HG03354 (cell line): ENCODE measurements around the gene GAS6.

ENCODE experiments used
- ATAC-seq: cut with Tn5 transposase; IDR thresholded peaks from one replicate; pipeline ENCODE4 v1.9.1; 2021; ENCODE audit warnings: mild to moderate bottlenecking; ENCODE audit not compliant: unreplicated experiment, poor library complexity, severe bottlenecking

Gene GAS6

DNA sequence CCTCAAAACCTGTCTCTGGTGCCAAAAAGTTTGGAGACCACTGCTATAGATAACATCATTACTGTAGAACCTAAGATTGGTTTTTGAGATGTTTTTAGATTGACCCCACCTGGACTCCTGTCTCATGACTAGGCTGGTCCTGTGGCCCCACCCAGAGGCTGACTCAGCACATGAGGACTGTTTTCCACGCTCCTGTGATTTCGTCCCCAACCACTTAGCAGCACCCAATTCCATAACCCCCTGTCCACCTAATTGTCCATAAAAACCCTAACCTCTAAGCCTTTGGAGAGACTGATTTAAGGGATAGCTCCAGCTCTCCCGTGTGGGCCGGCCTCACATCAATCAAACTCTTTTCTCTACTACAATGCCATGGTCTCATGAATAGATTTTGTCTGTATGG is 25.6 kb upstream of the GAS6 start:
- no peak for ATAC-seq

DNA sequence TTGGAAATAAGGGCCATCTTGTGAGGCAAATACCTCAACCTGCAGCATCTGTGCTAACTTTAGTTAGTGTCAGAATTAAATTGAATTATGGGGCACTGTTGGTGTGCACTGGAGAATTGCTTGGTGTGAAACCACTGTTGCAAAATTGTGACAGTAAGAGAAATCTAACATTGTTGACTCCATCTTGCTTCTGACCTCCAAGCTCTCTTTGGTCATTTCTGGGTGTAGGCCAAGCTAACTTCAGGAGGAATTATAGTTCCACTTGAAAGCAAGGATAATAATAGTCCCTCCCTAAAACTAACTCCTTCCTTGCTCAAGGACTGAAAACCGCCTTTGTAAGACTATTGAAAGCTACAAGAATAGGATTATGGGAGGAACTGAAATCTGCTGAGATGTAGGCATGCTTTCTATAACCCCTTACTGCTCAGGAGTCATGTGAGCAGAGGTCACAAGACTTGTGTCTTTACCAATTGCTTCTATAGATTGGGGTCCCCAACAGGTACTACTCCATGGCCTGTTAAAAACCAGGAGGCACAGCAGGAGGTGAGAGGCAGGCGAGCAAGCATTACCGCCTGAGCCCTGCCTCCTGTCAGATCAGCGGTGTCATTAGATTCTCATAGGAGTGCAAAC is 24.9 kb upstream of the GAS6 start:
- no peak for ATAC-seq

DNA sequence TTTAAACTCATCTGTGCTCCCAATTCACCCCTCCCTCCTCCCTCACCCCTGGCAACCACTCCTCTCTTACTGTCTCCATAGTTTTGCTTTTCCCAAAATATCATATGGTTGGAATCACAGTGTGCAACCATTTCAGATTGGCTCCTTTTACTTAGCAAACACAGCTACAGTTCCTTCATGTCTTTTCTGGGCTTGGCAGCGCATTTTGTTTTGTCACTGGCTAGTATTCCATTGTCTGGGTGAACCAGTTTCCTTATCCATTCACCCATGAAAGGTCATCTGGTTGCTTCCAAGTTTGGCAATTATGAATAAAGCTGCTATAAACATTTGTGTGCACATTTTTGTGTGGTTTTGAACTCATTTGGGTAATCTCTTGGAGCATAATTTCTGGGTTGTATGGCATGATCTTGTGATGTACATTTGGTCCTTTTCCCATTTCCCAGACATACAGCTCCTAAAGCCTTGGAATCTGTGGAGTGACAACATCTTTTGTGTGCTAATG is 23.9 kb upstream of the GAS6 start:
- no peak for ATAC-seq

DNA sequence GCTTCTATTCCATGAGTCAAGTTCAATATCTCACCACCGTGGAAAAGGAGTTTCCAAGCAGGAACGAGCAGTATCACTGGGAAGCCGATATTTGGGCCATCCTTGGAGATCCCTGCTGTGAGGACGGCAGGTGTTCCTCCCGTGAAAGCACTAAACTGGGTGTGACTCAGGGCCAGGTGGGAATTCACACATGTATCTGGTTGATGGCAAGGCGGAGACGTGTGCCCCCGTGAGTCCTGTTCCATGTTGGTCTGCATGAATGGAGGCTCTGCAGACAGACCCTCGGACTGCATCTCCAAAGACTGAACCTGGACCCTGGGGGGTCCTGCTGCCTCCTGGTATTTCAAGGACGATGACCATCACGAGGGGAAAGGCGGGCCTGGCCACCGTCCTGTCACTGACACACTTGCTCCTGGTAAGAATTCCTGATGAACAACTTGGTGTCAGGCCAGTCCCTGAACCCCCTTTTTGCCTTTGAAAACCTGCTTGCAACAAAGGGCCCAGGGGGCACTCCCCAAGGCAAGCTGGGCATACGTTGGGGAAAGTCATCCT is 22.8 kb upstream of the GAS6 start:
- no peak for ATAC-seq

DNA sequence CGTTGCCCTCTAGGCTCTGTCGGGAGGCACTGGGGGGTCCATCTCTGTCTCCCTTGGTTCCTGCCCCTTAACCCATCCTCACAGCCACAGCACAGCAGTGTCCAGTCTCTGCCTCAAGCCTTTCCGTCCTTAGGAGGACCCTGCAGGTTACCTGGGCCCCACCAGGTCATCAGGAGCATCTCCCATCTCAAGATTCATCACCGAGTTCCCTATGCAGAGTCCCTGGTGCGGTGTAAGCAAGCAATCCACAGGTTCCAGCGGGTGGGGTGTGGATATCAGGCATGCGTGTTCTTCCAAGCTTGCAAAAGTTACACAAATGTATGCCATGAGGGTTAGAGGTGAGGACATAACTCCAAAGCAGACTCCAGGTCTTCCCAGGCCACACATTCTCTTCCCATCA is 20.9 kb upstream of the GAS6 start:
- no peak for ATAC-seq

DNA sequence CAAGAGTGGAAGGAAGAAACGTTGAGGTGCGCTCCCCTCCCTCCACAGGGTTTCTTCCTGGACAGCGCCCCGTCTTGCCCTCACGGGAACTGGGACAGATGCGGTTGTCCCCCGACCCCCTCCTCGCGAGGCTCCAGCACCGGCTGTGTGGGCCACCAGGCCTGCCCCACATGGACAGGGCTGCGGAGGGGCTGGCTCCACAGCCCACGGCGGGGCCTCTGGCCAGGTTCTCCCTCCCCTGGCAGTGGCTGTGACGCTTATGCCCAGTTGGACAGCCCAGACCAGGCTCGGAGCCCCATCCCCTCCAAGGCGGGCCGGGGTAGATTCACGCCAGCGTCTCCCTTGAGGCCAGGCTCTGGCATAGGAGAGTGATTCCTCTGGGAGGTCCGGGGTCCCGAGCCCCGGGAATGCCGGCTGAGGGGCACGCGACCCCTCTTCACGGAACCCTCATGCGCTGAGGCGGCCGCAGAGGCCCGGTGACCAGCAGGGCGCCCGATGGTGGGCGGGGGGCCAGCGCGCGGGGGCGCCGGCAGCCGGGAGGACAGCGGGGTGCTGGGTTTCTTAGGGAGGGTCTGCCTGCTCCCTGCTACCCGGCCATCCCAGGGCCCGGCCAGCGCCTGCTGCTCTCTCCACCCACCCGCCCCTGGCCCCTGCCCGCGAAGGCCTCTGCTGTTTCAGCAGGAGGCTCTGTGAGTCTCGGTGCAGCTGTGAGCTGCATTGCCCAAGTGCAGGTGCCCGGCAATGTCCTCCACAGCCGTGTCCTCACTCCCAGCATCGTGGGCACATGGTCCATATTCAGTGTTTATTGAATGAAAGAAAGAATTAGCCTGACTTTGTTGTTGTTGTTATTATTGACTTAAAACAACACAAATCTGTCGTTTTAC is 20.3 kb upstream of the GAS6 start:
- ATAC-seq: no peak

DNA sequence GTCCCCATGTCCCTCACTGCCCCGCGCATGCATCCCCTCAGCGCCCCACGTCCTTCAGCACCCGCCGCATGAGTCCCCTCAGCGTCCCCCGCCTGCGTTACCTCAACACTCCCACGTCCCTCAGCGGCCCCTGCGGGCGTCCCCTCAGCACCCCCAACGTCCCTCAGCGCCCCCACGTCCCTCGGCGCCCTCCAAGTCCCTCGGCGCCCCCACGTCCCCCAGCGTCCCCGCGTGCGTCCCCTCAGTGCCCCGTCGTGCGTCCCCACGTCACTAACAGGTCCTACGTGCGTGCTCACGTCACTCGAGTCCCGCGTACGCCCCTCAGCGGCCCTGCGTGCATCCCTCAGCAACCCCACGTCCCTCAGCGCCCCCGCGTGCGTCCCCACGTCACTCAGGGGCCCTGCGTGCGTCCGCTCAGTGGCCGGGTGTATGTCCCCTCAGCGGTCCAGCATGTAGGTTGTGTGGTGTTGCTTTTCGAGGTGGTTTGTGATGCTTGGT is 19.5 kb upstream of the GAS6 start:
- no peak for ATAC-seq

DNA sequence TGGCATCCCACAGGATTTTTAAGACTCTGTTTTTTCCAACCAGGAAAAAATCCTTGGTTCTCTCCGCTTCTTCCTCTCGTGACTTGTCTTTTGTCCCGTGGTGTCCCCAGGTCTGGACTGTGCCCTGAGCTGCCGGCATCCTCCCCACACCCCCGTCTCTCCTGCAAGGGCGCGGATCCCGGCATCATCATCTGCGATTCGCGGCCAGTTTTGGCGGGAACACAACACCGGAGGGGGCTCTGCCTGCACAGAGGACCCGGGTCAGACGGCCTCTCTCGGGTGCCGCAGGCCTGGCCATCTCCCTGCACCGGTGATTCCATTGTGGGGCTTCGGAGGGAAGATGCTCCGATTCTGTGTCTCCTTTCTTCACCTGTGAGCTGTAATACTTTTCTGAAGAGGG is 18.8 kb upstream of the GAS6 start:
- no peak for ATAC-seq

DNA sequence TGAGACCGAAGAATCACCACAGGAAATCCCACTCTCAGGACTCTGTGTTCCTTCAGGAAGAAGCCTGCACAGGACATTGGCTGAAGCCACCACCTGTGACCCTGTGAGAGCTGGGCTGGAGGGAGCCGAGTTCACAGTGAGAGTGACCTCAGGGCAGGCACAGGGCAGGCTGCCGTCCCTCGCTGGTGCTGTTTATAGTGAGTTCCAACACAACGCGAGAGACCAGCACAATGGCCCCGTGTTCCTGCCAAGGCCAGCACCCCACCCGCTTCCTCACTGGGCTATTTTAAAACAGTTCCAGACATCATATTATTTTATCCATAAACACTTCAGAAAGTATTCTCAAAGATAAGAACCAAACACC is 18.4 kb upstream of the GAS6 start:
- no peak for ATAC-seq

DNA sequence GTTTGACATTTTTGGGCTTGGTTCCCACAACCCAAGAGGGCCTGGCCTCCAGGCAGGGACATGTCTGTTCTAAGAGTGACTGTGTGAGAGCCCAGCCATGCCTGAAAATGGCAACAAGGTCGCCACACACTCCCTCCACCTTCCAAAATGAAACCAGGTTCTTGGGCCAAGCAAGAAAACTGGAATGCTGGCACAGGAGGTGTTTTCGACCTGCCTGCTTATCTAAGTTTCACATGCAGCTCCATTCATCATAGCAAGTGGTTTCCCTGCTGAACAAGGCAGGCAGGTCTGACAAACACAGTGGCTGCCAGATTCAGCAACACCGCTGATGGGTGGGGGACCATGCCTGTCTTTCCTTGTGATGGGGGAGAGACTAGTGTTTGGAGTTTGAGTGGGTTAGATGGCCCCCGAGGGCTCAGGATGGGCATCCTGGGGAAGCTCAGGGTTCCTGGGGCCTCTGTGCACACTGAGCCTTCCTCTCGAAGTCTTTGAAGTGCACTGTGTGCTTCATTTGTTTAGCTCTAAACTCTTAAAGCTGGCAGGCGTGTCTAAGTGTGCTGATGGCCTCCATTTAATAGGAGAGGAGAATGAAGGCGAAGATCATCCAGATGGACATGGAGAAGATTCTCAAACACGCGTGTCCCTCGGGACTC is 17.9 kb upstream of the GAS6 start:
- no peak for ATAC-seq

DNA sequence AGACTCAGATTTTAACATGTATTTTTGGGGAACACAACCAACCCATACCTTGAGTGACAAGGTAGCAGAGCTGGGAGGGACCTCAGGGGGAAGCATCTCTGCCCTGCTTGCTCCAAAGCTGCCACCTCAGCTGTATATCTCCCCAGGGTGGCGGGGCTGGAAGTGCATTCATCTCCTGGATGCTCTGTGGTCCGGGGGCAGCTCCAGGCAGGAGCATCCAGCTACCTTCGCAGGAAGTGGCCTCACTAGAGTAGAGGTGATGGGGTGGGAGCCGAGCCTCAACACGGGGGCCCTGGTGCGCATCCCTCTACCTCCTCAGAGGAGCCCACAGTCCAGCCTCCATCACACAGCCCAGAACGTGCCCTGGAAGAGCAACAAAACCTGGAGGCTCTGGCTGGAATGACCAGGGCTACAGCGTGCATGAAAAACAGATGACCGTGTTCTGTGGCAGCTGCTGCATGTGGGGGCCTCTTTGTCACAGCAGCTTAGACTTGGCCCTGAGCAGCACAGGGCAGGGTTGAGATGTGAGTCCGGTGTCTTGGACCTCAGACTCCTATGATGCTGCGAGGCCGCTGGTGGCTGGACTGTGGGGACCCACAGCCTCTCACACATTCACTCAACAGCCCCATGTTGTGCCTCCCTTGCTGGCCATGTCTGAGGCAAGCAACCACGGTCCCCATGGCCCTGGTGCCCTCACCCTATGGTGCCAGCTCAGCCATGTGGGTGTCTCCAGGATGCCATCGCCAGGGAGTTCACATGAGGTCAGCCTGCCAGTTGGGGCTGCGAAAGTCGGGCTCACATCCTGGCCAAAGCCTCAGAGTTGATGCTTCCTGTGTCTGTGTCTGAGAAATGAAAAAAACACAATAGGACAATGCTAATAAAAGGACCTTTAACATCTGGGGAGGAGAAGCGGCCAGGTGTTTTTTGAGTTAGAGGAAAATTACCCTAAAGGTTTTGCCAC is 17.1 kb upstream of the GAS6 start:
- ATAC-seq: no peak

DNA sequence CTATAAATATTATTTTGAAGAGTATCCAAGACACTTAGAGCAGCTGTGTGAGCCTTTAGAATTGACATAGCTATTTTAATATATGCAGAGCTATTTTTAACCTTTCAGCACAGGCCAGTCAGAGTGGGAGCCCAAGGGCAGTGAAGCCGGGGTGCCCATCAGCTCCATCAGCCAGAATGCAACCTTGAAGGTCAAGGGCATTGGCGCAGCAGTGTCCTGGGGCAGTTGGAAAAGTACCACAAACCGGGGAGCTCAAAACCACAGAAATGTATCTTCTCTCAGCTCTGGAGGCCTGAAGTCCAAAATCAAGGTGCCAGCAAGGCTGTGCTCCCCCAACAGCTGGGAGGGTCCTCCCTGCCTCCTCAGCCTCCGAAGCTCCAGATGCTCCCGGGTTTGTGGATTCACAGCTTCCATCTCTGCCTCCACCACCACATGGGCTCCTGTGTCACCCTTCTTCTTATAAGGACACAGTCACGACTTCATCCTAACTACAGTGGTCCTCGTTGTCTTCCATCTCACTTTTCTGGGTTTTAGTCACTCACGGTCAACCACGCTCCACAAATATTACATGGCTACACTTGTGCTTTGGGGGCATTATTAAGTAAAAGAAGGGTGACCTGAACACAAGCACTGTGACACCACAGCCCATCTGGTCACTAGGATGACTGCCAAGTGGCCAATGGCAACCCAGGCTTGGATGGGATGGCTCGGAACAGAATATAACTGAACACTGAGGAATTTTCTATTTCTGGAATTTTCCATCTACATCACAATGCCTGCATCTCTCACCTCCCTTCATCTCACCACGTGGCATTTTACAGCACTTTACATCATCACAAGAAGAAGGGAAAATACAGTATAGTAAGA is 15.9 kb upstream of the GAS6 start:
- ATAC-seq: no peak

DNA sequence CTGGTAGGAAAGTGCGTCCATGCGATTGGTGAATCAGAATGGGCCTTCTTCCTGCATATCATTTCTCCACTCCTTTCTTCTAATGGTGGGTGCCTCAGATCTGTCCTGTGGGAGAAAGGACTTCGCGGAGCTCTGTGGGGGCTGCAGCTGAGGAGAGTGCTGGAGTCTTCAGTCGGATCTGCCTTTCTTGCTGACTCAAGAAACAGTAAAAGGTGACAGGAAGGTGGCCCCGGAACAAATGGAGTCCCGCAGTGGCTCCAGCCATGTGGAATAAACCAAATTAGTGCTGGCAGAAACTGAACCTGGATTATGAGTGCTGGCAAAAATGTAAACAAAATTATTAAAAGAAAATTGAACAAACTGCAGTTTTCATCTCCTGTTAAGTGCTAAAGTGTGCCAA is 15.1 kb upstream of the GAS6 start:
- ATAC-seq: no peak

DNA sequence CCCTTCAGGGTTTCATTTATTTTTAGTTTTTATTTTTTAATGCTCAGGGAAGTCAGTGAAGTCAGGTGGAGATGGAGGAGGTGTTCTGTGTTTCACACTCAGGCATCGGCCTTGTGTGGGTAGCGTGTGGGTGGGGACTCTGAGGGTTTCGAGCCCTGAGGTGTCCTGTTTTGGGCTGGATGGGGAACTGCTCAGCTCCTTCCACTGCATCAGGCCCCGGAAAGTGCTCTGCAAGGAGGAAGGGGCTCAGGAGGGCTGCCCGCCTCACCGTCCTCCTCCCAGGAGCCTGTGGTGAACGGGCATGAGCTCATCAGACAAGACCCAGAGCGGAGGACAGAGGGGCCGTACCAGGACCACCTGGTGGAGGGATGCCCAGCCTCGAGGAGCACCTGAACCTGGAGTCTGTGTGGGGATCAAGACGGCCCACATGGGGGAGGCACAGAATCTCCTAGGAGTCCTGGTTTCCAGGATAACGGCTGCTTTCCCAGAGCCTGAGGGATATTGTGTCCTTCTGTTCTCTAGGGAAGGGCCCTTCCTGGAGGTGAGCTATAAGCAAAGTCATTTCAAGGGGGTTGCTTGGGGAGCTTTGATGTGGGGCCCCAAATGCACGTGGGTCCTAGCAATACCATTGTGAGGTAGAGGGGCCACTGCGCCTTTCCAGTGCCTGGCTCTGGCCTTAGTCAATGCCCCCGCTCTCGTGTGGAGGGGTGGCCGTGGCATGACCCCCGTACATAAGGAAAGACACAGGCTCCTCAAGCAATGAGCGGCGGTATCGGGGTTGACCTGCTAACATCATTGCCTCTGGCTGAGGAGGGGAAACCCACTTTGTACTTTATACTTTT is 13.5 kb upstream of the GAS6 start:
- no peak for ATAC-seq

DNA sequence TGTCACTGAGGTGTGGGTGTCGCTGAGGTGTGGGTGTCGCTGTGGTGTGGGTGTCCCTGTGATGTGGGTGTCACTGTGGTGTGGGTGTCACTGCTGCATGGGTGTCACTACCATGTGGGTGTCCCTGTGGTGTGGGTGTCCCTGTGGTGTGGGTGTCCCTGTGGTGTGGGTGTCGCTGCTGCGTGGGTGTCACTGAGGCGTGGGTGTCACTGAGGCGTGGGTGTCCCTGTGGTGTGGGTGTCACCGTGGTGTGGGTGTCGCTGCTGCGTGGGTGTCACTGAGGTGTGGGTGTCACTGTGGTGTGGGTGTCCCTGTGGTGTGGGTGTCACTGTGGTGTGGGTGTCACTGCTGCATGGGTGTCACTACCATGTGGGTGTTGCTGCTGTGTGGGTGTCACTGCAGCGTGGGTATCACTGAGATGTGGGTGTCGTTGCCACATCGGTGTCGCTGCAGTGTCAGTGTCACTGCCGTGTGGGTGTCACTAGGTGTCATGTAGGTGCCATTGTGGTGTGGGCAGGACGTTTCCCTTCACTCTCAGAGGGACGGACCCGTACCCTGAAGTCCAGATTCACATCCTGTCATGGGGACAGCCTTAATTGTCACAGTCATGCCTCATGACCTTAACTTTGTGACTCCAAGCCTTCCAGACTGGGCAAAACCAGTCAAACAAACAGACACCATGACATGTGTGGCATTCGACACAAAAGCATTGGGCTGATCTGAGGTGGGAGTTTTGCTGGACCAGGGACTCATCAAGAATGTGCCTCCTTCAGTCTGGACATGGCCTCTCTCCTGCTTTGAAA is 12.7 kb upstream of the GAS6 start:
- ATAC-seq: no peak

DNA sequence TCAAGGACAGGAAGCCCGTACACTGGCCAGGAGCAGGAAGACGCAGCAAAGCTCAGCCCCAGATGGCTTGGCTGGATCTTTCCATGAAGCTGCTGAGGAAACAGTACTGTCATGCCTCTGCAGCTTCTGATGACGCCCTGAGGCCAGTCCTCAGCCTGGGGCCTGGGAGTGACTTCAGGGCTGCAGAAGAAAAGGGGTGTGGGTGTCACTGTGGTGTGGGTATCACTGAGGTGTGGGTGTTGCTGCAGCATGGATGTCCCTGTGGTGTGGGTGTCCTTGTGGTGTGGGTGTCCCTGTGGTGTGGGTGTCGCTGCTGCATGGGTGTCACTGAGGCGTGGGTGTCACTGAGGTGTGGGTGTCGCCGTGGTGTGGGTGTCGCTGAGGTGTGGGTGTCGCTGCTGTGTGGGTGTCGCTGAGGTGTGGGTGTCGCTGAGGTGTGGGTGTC is 12.0 kb upstream of the GAS6 start:
- ATAC-seq: no peak

DNA sequence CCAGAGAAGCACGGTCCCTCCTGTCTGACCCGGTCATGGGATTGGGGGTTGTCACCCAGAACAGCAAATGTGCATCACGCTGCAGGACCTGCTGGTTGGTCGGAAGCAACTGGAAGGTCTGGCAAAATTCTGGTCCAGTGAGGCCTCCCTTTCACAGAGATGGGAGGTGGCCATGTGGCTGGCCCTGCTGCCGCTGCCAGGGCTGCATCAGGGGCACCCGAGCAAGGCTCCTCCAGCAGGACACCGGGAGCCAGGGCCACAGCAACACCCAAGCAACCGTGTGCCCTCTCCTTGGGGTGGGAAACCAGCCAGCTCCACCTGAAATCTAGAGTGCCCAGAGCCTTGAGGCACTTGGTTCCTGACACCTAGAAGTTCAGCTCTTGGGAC is 11.5 kb upstream of the GAS6 start:
- ATAC-seq: no peak
